NCI-H1436 (cell line): ENCODE data around the gene DLL4.

Experiments used
- DNase-seq: peaks from one replicate; lab custom pipeline; 2025; lab: John Stamatoyannopoulos, UW

Gene DLL4

GRCh38 chr15:40926659-40927494, 2.3 kb upstream of the DLL4 start:
- no peak for DNase-seq

GRCh38 chr15:40927495-40927872, 1.7 kb upstream of the DLL4 start:
- DNase-seq = no peak

DNA sequence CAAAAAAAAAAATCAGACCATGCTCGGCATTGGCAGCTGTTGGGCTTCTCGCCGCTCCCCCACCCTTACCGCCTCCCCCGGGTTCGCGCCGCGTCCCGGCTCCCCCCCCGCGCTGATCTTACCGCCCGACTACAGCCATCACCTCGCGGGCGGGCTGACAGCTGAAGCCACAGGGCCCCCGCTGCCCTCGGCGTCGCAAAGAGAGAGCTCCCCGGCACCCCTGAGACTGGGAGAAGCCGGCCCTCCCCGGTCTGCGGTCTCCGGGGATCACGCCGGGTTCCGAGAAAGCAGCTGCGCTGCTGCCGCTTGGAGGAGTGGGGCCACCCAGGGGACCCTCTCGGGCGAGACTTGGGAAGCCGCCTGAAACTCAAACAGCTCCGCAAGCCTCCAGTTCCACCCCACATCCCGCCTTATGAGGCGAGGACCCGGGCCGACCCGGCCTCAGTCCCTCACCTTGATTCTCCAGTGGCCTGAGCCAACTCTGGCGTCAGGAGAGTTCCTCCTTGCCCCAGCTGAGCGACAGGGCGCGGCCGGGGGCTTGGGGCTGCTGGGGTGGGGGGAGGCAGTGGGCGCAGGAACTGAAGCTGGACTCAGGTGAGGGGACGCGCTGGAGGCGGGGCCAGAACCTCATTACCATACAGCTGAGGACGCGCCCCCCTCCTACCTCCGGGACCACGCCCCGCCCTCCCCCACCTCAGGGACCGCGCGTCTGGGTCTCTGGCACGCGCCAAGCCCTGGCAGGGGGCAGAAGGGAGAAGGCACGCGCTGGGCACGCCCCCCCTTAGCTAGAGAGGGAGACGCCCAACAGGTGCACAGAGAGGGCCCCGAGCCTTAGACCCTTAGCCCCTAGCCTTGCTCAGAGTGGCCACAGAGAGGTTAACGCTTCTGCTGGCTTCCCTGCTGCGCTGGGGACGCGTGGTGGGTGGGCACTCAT, 1.0 kb upstream of the DLL4 start:
- DNase-seq = peak; percentile 86

DNA sequence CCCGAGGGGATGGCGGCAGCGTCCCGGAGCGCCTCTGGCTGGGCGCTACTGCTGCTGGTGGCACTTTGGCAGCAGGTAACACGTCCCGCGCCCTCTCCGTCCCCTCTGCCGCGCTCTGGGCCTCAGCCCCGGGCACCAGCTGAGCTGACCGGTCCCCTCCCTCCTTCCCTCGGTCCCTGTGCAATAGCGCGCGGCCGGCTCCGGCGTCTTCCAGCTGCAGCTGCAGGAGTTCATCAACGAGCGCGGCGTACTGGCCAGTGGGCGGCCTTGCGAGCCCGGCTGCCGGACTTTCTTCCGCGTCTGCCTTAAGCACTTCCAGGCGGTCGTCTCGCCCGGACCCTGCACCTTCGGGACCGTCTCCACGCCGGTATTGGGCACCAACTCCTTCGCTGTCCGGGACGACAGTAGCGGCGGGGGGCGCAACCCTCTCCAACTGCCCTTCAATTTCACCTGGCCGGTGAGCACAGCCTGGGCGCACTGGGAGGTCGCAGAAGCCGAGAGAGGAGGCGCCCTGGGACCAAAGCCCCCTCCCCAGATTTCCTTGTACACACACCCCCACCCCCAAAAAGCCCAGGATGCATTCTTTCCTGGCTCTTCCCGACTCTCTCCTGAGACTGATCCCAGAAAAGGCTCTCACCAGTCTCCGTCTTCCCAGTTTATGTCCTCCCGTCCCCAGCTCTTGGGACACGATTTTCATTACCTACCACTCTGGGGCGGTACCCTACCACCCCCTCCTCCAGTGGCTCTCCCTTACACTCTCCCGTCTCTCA, 705 bp downstream of the DLL4 start:
- DNase-seq = no peak

DNA sequence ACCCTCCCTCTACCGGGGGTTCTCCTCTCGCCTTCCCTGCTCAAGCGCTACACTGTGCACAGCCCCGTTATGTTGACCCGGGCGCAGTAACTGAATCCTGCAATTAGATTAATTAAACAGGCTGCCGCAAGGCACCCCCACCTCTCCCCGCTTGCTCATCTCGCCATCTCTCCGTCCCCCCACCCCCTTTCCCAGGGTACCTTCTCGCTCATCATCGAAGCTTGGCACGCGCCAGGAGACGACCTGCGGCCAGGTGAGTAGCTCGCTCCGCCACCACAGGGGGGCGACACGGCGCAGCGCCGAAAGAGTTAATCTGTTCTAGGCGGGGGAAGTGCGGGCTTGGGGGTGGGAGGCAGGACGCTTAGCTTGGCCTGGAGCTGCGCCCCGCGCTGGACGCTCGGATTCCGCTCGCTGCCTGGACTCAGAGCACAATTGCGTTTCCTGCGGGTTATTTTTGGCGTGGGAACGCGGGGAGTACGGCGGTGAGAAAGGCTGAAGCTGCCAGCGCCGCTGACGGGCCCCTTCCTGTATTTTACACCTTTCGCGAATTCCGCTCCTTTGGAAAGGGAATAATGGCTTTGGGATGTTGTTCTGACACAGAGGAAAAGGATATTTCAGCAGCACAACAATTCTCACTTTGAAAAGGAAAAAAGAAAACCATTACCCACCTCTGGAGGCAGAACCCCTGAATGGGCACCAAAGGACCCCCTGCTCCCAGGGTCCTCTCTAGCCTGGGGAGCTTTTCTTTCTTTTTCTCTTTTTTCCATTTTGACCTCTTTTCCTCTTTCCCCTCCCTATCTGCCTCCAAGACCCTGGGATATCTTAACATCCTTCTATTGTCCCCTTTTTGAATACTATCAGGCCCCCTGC, 1.5 kb downstream of the DLL4 start:
- DNase-seq = peak; percentile 59

- DNase-seq = no peak
These were observed 2.4 kb downstream of the DLL4 start for GRCh38 chr15:40931300-40932142.

- no peak for DNase-seq
These were observed 3.0 kb downstream of the DLL4 start for GRCh38 chr15:40932156-40932555.

- DNase-seq = no peak
These were observed 3.7 kb downstream of the DLL4 start for GRCh38 chr15:40932649-40933516.

DNA sequence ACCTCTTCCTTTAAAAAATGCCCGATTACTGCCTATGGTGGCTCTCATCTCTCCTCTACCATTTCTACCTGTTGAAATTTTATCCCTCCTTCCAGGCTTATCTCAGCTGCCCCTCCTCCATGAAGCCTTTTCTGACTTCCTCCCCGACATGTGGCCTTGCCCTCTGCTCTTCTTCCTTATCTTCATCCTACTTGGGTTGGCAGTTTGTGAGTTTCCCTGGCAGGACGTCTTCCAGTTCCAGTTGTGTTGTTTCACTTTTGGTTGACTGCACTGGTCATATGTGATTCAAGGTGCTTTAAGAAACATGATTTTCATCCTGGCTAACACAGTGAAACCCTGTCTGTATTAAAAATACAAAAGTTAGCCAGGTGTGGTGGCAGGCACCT, 4.4 kb downstream of the DLL4 start:
- DNase-seq = no peak

DNA sequence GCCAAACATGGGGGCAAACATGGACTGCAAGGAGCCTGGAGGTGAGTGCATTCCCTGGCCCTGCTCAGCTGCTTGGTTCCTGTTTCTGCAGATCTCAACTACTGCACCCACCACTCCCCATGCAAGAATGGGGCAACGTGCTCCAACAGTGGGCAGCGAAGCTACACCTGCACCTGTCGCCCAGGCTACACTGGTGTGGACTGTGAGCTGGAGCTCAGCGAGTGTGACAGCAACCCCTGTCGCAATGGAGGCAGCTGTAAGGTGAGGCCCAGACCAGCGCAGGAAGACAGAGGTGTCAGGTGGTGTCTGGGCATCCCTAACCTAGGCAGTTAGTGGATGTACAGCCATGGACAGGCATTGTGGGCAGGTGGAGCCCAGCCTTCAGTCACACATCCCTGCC, 5.3 kb downstream of the DLL4 start:
- no peak for DNase-seq

GRCh38 chr15:40936234-40936708, 7.1 kb downstream of the DLL4 start:
- DNase-seq = no peak

- DNase-seq = peak; percentile 97
These were observed 7.8 kb downstream of the DLL4 start for GRCh38 chr15:40936709-40937666.

DNA sequence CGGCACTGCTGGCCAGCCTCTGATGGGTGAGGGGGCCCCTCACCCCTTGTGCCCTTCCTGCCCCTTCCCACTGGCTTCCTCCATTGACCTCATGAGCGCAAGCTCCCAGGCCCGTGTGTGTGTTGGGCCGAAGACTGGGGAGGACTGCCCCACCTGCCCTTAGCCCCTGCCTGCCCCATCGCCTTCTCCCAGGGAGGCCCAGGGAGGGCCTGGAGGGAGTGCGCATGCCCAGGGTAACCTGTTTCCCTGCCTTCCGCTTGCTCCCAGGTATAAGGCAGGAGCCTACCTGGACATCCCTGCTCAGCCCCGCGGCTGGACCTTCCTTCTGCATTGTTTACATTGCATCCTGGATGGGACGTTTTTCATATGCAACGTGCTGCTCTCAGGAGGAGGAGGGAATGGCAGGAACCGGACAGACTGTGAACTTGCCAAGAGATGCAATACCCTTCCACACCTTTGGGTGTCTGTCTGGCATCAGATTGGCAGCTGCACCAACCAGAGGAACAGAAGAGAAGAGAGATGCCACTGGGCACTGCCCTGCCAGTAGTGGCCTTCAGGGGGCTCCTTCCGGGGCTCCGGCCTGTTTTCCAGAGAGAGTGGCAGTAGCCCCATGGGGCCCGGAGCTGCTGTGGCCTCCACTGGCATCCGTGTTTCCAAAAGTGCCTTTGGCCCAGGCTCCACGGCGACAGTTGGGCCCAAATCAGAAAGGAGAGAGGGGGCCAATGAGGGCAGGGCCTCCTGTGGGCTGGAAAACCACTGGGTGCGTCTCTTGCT, 8.8 kb downstream of the DLL4 start:
- DNase-seq = peak; percentile 21

DNA sequence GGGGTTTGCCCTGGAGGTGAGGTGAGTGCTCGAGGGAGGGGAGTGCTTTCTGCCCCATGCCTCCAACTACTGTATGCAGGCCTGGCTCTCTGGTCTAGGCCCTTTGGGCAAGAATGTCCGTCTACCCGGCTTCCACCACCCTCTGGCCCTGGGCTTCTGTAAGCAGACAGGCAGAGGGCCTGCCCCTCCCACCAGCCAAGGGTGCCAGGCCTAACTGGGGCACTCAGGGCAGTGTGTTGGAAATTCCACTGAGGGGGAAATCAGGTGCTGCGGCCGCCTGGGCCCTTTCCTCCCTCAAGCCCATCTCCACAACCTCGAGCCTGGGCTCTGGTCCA, 9.4 kb downstream of the DLL4 start:
- no peak for DNase-seq

DNA sequence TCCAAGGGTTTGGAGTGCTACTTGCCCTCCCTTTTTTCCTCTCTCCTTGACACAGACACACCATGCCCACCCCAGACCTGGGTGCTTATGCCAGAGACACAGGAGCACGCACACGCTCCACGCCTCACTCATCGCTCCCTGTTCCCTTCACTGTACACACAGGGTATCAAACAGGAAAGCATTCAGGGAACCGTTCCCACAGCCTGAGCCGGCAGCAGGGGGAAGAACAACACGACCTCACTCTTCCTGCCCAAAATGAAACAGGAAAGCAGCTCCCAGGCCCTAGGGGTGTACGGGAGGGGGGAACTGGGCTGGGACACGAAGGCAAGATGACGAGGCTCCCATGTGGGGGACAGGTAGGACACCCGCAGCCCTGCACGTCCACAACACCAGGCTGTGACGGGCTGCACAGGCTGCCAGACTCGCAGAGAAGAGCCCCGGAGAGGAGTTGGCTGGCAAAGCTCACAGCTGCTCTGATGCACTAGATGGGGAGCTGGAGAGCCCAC, 11.2 kb downstream of the DLL4 start:
- DNase-seq = no peak

DNA sequence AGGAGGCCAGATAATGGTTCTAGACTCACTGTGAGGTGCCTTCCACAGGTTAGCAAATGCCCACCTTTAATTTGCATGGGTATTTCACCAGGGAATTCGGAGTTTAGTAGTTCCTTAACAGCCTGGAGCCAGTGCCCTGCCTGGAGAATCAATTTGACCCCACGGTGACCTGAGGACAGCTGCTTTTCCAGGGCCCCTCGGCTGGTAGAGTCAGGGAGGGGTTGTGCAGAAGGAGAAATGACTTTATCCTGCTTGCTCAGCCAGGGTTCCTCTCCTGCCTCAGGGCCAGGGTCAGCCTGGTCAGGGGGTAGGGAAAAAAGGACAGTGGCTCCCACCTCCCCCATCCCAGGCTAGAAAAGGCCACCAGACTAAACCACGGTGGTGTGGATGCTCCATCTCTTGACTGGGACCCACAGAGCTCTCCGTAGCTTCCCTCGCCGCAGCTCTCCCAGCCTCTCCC, 12.0 kb downstream of the DLL4 start:
- DNase-seq = no peak
